Fibroblast of skin of left quadriceps (primary cell): ENCODE results near the gene NAV2.

Experiments
- DNase-seq, 2 experiments: peaks; one replicate each; pipeline ENCODE4 v3.0.0-alpha.2; 2013; ENCODE audit warnings: low read depth in 2 of 2

NAV2 gene

GRCh38 chr11:19777377-19778102 is 64.9 kb downstream of the NAV2 start:
- peak; percentile 29 to 31 for DNase-seq

- no peak for DNase-seq
Observed at GRCh38 chr11:19779740-19780139, 67.1 kb downstream of the NAV2 start.

- DNase-seq: no peak
Observed at GRCh38 chr11:19781351-19781750, 68.7 kb downstream of the NAV2 start.

- DNase-seq: no peak
Observed at GRCh38 chr11:19785265-19785664, 72.6 kb downstream of the NAV2 start.

- no peak for DNase-seq
Observed at GRCh38 chr11:19786644-19787043, 74.0 kb downstream of the NAV2 start.

- DNase-seq: no peak
Observed at GRCh38 chr11:19788435-19788834, 75.8 kb downstream of the NAV2 start.

GRCh38 chr11:19789245-19789644 is 76.6 kb downstream of the NAV2 start:
- no peak for DNase-seq

- peak; percentile 66 to 70 for DNase-seq
Observed at GRCh38 chr11:19789835-19790710, 77.4 kb downstream of the NAV2 start.

- no peak for DNase-seq
Observed at GRCh38 chr11:19790831-19791552, 78.4 kb downstream of the NAV2 start.

- DNase-seq: no peak
Observed at GRCh38 chr11:19792510-19792909, 79.9 kb downstream of the NAV2 start.

GRCh38 chr11:19793326-19793725 is 80.7 kb downstream of the NAV2 start:
- DNase-seq: no peak

GRCh38 chr11:19794161-19794560 is 81.5 kb downstream of the NAV2 start:
- DNase-seq: no peak

- no peak for DNase-seq
Observed at GRCh38 chr11:19795082-19795481, 82.4 kb downstream of the NAV2 start.

- DNase-seq: no peak
Observed at GRCh38 chr11:19800162-19800561, 87.5 kb downstream of the NAV2 start.

GRCh38 chr11:19800714-19801519 is 88.3 kb downstream of the NAV2 start:
- DNase-seq: no peak

GRCh38 chr11:19802773-19803293 is 90.2 kb downstream of the NAV2 start:
- no peak for DNase-seq

GRCh38 chr11:19803506-19803998 is 90.9 kb downstream of the NAV2 start:
- no peak for DNase-seq

- DNase-seq: no peak
Observed at GRCh38 chr11:19805376-19805775, 92.7 kb downstream of the NAV2 start.

GRCh38 chr11:19805827-19806226 is 93.2 kb downstream of the NAV2 start:
- DNase-seq: no peak

- no peak for DNase-seq
Observed at GRCh38 chr11:19806251-19806650, 93.6 kb downstream of the NAV2 start.
